ENCODE results near the gene SLC35B4. TPM values are rescaled to one million over a fixed set of nuclear protein-coding genes. Genes with fewer than 3 reads are reported as not detected.

SLC35B4 gene
- total RNA-seq, 2 donors from 2014 or later: 12.6 to 18.1 TPM

DNA sequence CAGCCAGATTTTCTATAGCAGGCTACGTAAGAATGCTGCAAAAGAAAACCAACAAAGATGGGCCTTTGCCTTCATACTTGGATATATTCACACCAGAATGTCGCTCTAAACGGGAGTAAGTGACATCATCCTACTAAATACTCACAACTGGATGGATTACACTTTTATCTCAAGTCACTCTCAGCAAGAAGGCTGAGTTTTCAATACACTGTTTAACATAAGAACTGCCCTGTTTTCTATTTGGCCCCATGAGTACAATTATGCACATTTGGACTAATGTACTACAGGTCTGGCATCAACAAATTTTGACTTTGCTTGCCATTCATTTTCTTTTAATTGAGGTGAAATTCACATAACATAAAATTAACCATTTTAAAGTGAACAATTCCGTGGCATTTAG lies 8.2 kb downstream of the SLC35B4 start:
- TF ChIP-seq, protein P1, sequence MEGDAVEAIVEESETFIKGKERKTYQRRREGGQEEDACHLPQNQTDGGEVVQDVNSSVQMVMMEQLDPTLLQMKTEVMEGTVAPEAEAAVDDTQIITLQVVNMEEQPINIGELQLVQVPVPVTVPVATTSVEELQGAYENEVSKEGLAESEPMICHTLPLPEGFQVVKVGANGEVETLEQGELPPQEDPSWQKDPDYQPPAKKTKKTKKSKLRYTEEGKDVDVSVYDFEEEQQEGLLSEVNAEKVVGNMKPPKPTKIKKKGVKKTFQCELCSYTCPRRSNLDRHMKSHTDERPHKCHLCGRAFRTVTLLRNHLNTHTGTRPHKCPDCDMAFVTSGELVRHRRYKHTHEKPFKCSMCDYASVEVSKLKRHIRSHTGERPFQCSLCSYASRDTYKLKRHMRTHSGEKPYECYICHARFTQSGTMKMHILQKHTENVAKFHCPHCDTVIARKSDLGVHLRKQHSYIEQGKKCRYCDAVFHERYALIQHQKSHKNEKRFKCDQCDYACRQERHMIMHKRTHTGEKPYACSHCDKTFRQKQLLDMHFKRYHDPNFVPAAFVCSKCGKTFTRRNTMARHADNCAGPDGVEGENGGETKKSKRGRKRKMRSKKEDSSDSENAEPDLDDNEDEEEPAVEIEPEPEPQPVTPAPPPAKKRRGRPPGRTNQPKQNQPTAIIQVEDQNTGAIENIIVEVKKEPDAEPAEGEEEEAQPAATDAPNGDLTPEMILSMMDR (IDR thresholded peaks at IDR 0.05): no peak
- Histone ChIP-seq H3K4me3 (no peak overlapping the region), H3K27me3 (replicated peaks; ENCODE audit: insufficient read depth) (no peaks in the 10 kb centered on the region), H3K9me3 (no peaks in the 10 kb centered on the region), H3K4me1 (ENCODE audit: control insufficient read depth in 1 of 2, low read depth in 2 of 2) (no peaks in the 10 kb centered on the region), H3K36me3 (no peaks in the 10 kb centered on the region), H3K27ac (no peak overlapping the region)
- no peak for ATAC-seq (ENCODE audit: insufficient number of reproducible peaks, low FRiP score, low read depth)
- no peak for DNase-seq (ENCODE audit: low spot score)

DNA sequence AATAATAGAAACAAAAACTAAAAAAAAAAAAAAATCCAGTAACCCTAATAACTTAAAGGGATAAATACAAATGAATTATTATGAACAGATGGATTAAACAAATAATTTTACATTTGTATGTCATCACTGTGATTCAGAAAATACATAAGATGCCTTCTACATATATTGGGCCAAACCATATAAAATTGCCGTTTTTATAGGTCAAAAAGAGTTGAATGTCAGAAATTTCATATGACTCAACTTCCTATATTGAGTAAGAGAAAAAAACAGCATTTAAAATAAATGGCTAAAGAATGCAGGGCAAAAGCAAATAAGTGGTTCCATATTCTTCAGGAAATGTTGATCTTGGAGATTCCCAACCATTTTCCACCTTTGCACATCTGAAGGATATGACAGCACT lies 9.4 kb downstream of the SLC35B4 start:
- DNase-seq (ENCODE audit: low spot score) (no peak), ATAC-seq (ENCODE audit: insufficient number of reproducible peaks, low FRiP score, low read depth) (no peak)
- Histone ChIP-seq H3K36me3 (no peaks in the 10 kb centered on the region), H3K27me3 (replicated peaks; ENCODE audit: insufficient read depth) (no peaks in the 10 kb centered on the region), H3K9me3 (no peaks in the 10 kb centered on the region), H3K4me1 (ENCODE audit: control insufficient read depth in 1 of 2, low read depth in 2 of 2) (no peaks in the 10 kb centered on the region), H3K4me3 (no peak overlapping the region), H3K27ac (no peak overlapping the region)
- TF ChIP-seq, protein P1 (IDR thresholded peaks at IDR 0.05): no peak

DNA sequence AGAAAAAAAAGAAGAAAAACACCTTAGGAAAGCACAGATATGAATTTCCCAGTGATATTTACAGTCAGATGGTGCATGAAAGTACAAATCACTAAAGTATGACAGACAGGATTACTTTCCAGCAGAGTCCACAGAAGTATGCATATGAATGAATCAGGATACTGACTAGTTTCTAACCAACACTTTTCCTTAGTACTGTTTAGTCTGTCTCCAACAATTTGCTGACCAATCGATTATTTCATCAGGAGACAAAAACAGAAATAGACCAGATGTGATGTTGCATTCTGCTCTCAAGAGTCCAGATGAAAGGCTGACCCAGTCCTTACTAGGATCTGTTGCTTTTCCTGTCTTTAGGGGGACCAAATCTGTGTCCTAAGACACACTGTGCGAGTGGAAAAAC lies 14.6 kb downstream of the SLC35B4 start:
- DNase-seq (ENCODE audit: low spot score) (no peak), ATAC-seq (ENCODE audit: insufficient number of reproducible peaks, low FRiP score, low read depth) (no peak)
- TF ChIP-seq, protein P1 (IDR thresholded peaks at IDR 0.05): no peak
- no peaks in the 10 kb centered on the region for H3K4me1 ChIP-seq (ENCODE audit: control insufficient read depth in 1 of 2, low read depth in 2 of 2)
- no peak overlapping the region for H3K4me3 ChIP-seq
- H3K27ac ChIP-seq: no peak overlapping the region
- H3K9me3 ChIP-seq: no peaks in the 10 kb centered on the region
- no peaks in the 10 kb centered on the region for H3K27me3 ChIP-seq (replicated peaks; ENCODE audit: insufficient read depth)
- no peaks in the 10 kb centered on the region for H3K36me3 ChIP-seq

DNA sequence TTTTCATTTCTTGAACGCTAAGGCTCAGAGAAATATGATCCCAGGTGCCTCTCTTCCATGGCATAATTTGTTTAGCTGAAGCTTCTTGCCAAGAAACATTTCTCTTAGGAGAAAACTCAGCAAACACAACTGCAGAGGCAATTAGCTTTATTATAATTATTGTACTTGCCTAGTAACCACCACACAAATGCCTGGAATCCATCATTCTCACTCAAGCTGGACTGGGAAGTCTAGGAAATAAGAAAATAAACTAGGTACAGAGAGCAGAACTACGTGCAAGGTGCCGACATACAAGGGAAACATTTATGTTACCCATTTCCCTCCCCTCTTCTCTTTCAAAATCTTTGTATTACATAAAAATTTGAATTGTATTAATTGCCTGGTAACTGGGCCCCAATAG lies 15.1 kb downstream of the SLC35B4 start:
- Histone ChIP-seq H3K27me3 (replicated peaks; ENCODE audit: insufficient read depth) (no peaks in the 10 kb centered on the region), H3K4me1 (ENCODE audit: control insufficient read depth in 1 of 2, low read depth in 2 of 2) (no peaks in the 10 kb centered on the region), H3K9me3 (no peaks in the 10 kb centered on the region), H3K36me3 (no peaks in the 10 kb centered on the region), H3K4me3 (no peak overlapping the region), H3K27ac (no peak overlapping the region)
- TF ChIP-seq, protein P1 (IDR thresholded peaks at IDR 0.05): no peak
- DNase-seq (ENCODE audit: low spot score) (no peak), ATAC-seq (ENCODE audit: insufficient number of reproducible peaks, low FRiP score, low read depth) (no peak)

DNA sequence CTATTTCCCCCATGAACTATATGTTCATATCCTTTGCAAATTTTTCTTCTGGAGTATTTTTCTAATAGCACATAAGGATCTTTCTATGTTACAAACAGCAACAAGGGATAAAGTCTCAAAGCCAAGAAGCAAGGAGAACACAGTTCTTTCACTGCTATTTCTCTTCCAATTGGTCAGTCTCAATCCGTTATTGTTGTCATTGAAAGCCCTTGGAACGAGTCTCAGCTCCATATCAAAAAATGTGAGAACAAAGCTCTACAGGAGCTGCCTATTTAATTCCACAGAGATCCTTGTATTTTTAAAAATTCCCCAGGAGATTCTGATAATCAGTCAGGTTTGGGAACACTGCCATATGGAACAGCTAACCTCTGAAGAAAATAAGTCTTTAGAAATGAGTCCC lies 15.7 kb downstream of the SLC35B4 start:
- ATAC-seq (ENCODE audit: insufficient number of reproducible peaks, low FRiP score, low read depth): no peak
- no peak overlapping the region for H3K27ac ChIP-seq
- DNase-seq (ENCODE audit: low spot score): no peak

More for the DNA sequence above, 15.7 kb downstream of the SLC35B4 start:
- Histone ChIP-seq H3K27me3 (replicated peaks; ENCODE audit: insufficient read depth) (no peaks in the 10 kb centered on the region), H3K9me3 (no peaks in the 10 kb centered on the region), H3K36me3 (peaks cover 5% of the 10 kb centered on the region), H3K4me3 (no peak overlapping the region), H3K4me1 (ENCODE audit: control insufficient read depth in 1 of 2, low read depth in 2 of 2) (no peaks in the 10 kb centered on the region)
- TF ChIP-seq, protein P1 (IDR thresholded peaks at IDR 0.05): no peak
